ENCODE measurements around the gene CREB3L4.
"Not testable (repeated sequence)": the region's sequence is repeated elsewhere in the genome, so short reads cannot be mapped to it uniquely, and the experiment has no call there.

Gene CREB3L4

DNA sequence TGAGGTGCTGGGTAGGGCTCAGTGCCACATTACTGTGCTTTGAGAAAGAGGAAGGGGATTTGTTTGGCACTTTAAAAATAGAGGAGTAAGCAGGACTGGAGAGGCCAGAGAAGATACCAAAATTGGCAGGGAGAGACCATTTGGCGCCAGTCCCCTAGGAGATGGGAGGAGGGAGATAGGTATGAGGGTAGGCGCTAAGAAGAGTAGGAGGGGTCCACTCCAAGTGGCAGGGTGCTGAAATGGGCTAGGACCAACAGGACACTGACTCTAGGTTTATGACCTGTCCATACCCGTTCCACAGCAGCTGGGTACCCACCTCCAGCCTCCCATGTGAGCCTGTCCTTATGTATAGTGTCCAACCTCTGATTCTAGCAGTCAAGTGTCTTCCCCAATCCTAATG lies 8.2 kb upstream of the CREB3L4 start:
- no peak for DNase-seq (ENCODE audit: low read depth)

- DNase-seq (ENCODE audit: low read depth), result no peak
Measured at GRCh38 chr1:153960206-153960605, 7.5 kb upstream of the CREB3L4 start.

GRCh38 chr1:153961421-153961820 lies 6.3 kb upstream of the CREB3L4 start:
- no peak for DNase-seq (ENCODE audit: low read depth)

- no peak for DNase-seq (ENCODE audit: low read depth)
Measured at GRCh38 chr1:153962088-153963029, 5.3 kb upstream of the CREB3L4 start.

- DNase-seq (ENCODE audit: low read depth), result peak; percentile 87
Measured at GRCh38 chr1:153963030-153963849, 4.5 kb upstream of the CREB3L4 start, which contains the start of gene SLC39A1. SLC39A1 (minus strand) TSS chr1:153963537; CDS start chr1:153962715, 822 bp downstream.

- no peak for DNase-seq (ENCODE audit: low read depth)
Measured at GRCh38 chr1:153963850-153964331, 3.8 kb upstream of the CREB3L4 start.

GRCh38 chr1:153968000-153968363 lies 280 bp downstream of the CREB3L4 start:
- no peak for DNase-seq (ENCODE audit: low read depth)

- no peak for DNase-seq (ENCODE audit: low read depth)
Measured at GRCh38 chr1:153968408-153968807, 706 bp downstream of the CREB3L4 start.

GRCh38 chr1:153968972-153969371 lies 1.3 kb downstream of the CREB3L4 start:
- DNase-seq (ENCODE audit: low read depth), result no peak

- DNase-seq (ENCODE audit: low read depth), result no peak
Measured at GRCh38 chr1:153970346-153970745, 2.6 kb downstream of the CREB3L4 start.

GRCh38 chr1:153973071-153973470 lies 5.4 kb downstream of the CREB3L4 start:
- no peak for DNase-seq (ENCODE audit: low read depth)

DNA sequence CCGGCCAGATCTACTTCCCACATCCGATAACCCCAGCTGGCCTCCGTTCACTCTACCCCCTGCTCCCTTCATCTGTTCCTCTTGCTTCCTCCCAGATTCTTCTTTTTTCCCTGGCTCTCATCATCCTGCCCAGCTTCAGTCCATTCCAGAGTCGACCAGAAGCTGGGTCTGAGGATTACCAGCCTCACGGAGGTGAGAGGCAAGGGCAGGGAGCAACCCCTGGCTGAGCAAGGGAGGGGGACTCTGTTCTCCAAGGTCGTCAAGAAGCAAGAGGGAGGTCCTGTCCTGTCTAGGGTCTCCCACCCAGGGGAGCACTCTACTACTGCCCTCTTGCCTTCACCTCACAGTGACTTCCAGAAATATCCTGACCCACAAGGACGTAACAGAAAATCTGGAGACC lies 5.8 kb downstream of the CREB3L4 start:
- no peak for DNase-seq (ENCODE audit: low read depth)

DNA sequence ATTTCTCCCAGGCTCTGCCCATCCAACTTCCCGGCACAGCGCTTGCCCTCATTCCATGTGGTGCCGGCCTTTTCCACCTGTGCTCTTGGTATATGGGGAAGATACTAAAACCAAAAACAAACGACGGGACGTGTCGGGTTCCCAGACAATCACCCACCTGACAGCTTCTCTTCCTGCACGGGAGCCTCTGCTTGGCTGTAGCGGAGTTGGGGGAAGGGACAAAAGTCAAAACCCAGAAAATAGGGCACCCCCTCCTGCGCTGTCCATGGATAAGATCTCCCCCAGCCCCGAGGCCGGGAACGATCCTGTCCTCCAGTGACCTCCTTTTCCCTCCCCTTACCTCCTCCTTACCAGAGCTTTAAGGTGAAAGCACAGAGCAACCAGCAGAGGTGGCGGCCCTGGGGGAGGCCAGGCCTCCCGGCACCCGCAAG lies 9.1 kb downstream of the CREB3L4 start:
- no peak for DNase-seq (ENCODE audit: low read depth)

GRCh38 chr1:153977250-153978240 lies 9.8 kb downstream of the CREB3L4 start, which contains the start of gene JTB:
JTB (minus strand) TSS chr1:153977674; CDS start chr1:153977252, 422 bp downstream.
- DNase-seq (ENCODE audit: low read depth), result no peak

GRCh38 chr1:153978274-153978909 lies 10.7 kb downstream of the CREB3L4 start:
- DNase-seq (ENCODE audit: low read depth), result no peak

DNA sequence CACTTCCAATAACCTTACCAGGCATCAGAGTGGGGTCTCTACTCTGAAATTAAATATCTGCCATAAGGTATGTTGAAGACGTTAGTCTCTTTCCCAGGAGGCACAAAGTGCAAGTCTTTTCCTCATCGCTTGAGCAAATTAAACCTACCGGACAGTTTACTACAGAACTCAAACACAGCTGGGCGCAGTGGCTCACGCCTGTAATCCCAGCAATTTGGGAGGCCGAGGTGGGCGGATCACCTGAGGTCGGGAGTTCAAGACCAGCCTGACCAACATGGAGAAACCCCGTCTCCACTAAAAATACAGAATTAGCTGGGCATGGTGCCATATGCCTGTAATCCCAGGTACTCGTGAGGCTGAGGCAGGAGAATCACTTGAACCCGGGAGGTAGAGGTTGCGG lies 11.4 kb downstream of the CREB3L4 start:
- DNase-seq (ENCODE audit: low read depth), result not testable (repeated sequence)

- not testable (repeated sequence) for DNase-seq (ENCODE audit: low read depth)
Measured at GRCh38 chr1:153981735-153982134, 14.0 kb downstream of the CREB3L4 start.

- no peak for DNase-seq (ENCODE audit: low read depth)
Measured at GRCh38 chr1:153984123-153984894, 16.6 kb downstream of the CREB3L4 start.

DNA sequence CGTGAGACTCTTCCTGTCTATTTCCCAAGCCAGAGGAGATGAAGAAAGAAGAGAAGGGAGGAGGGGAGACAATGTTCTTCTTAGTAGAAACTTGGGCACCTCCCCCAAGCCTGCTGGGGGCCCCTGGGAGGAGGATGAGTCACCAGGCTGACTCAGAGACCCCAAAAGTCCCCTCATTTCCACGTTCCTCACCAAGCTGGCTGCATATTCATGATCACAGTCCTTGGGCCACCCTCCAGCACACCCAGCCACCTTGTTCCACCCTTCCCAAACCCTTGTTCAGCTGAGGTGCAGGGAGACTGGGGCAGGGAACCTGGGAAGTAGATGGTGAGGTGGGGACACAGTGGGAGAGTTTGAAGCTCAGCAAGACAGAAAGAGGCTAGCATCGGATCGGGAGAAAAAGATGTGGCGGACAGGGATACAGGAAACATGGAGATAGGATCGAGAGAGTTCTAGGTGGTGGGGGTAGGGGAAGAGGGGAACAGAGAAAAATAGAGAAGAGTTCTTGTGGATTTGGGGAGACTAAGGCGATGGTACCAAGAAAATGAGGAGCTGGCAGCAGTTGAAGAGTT lies 17.7 kb downstream of the CREB3L4 start:
- DNase-seq (ENCODE audit: low read depth), result peak; percentile 60
